HepG2 (cell line): ENCODE results near the gene SRP68. TPM values are rescaled to one million over a fixed set of nuclear protein-coding genes. Genes with fewer than 3 reads are reported as not detected.

ENCODE experiments used
- ARHGAP35 ChIP-seq: sonication (generic); formaldehyde crosslinking; IDR thresholded peaks from 2 replicates; pipeline ENCODE4 v1.9.0; 2022; ENCODE audit warnings: mild to moderate bottlenecking, inconsistent platforms, moderate library complexity, missing genetic modification reagents, borderline replicate concordance
- BRCA1 ChIP-seq: sonication (generic); formaldehyde crosslinking; IDR thresholded peaks from 2 replicates; pipeline ENCODE4 v1.4.0; 2020; ENCODE audit warnings: missing genetic modification reagents
- CEBPG ChIP-seq: IDR thresholded peaks from 2 replicates; pipeline ENCODE4 v1.6.1; 2016
- KDM5B ChIP-seq: sonication (generic); formaldehyde crosslinking; IDR thresholded peaks from 2 replicates; pipeline ENCODE4 v1.4.0; 2020; ENCODE audit warnings: missing genetic modification reagents, mild to moderate bottlenecking, borderline replicate concordance
- KLF12 ChIP-seq: sonication (generic); formaldehyde crosslinking; IDR thresholded peaks from 2 replicates; pipeline ENCODE4 v1.4.0; 2020; ENCODE audit warnings: missing genetic modification reagents, borderline replicate concordance
- MXI1 ChIP-seq: IDR thresholded peaks from 3 replicates; pipeline ENCODE4 v1.6.1; 2012; ENCODE audit warnings: low read depth, low read length, inconsistent platforms, borderline replicate concordance
- NBN ChIP-seq: fragments of 450-650 bp; conservative IDR thresholded peaks from 2 replicates; pipeline ENCODE4 v1.6.1; 2017
- NFE2L2 ChIP-seq: fragments of 150-350 bp; IDR thresholded peaks from 2 replicates; pipeline ENCODE4 v1.6.1; 2014; ENCODE audit warnings: low read length
- PLRG1 ChIP-seq: fragments of 450-650 bp; conservative IDR thresholded peaks from 2 replicates; pipeline ENCODE4 v1.6.1; 2016
- RAD51 ChIP-seq: fragments of 450-650 bp; IDR thresholded peaks from 2 replicates; pipeline ENCODE4 v1.6.1; 2016; ENCODE audit warnings: borderline replicate concordance
- SP140L ChIP-seq: sonication (generic); formaldehyde crosslinking; IDR thresholded peaks from 2 replicates; pipeline ENCODE4 v1.4.0; 2020; ENCODE audit warnings: missing genetic modification reagents, borderline replicate concordance
- TSC22D2 ChIP-seq: sonication (generic); formaldehyde crosslinking; IDR thresholded peaks from 2 replicates; pipeline ENCODE4 v1.5.1; 2020; ENCODE audit warnings: missing genetic modification reagents, mild to moderate bottlenecking, borderline replicate concordance
- ZBTB7B ChIP-seq: sonication (generic); formaldehyde crosslinking; IDR thresholded peaks from 2 replicates; pipeline ENCODE4 v1.4.0; 2020; ENCODE audit warnings: missing genetic modification reagents
- ZFP36L1 ChIP-seq: sonication (generic); formaldehyde crosslinking; IDR thresholded peaks from 2 replicates; pipeline ENCODE4 v1.8.0; 2022; ENCODE audit warnings: mild to moderate bottlenecking, missing genetic modification reagents, moderate library complexity
- ZNF740 ChIP-seq: sonication (generic); formaldehyde crosslinking; IDR thresholded peaks from 2 replicates; pipeline ENCODE4 v1.4.0; 2020; ENCODE audit warnings: missing genetic modification reagents
- polyA plus RNA-seq, 8 experiments: library from polyadenylated mRNA; depleted of rRNA in 3 of 8; stranded (reverse) in 7 of 8; unstranded in 1 of 8; fragments of >200 nt; fragmentation: Illumina TruSeq in 4 of 8; extraction: Trizol in 4 of 8; gene quantifications; 2 replicates each; pipeline versions ENCODE4 v1.2.1 to v1.2.3, GENCODE V29; 2011 to 2016; ENCODE audit warnings: low read depth in 4 of 8, missing spikeins in 1 of 8, mixed read lengths in 1 of 8; ENCODE audit not compliant: insufficient read depth in 1 of 8
- total RNA-seq, 5 experiments: library from RNA; depleted of rRNA; stranded (reverse); fragments of >200 nt; fragmentation: Illumina TruSeq; extraction: Trizol; gene quantifications; 2 replicates each; pipeline ENCODE4 v1.2.3, GENCODE V29; 2016; ENCODE audit warnings: low read depth in 1 of 5
- TF ChIP-seq, protein P1 (sequence below): IDR thresholded peaks from 2 replicates; pipeline ENCODE4 v1.4.0; 2020; ENCODE audit warnings: mild to moderate bottlenecking, missing genetic modification reagents
- TF ChIP-seq, protein P2 (sequence below): sonication (generic); formaldehyde crosslinking; IDR thresholded peaks from 2 replicates; pipeline ENCODE4 v1.4.0; 2020; ENCODE audit warnings: mild to moderate bottlenecking, missing genetic modification reagents
- TF ChIP-seq, protein P3 (sequence below): sonication (generic); formaldehyde crosslinking; IDR thresholded peaks from 2 replicates; pipeline ENCODE4 v1.8.1; 2023; ENCODE audit warnings: mild to moderate bottlenecking, moderate library complexity, missing genetic modification reagents
- TF ChIP-seq, protein P4 (sequence below): sonication (generic); formaldehyde crosslinking; IDR thresholded peaks from 2 replicates; pipeline ENCODE4 v1.8.0; 2022; ENCODE audit warnings: missing genetic modification reagents, low read depth, mild to moderate bottlenecking, borderline replicate concordance
- TF ChIP-seq, protein P5 (sequence below): sonication (generic); formaldehyde crosslinking; IDR thresholded peaks from 2 replicates; pipeline ENCODE4 v1.8.0; 2022; ENCODE audit warnings: missing genetic modification reagents, mild to moderate bottlenecking, borderline replicate concordance

Gene SRP68
- total and polyA plus RNA-seq, 2 of the 13 experiments (the other 11 are each of a cell fraction or from before 2014, with no cell fraction given) = 39.8 to 74.3 TPM

- TF ChIP-seq, protein P1, sequence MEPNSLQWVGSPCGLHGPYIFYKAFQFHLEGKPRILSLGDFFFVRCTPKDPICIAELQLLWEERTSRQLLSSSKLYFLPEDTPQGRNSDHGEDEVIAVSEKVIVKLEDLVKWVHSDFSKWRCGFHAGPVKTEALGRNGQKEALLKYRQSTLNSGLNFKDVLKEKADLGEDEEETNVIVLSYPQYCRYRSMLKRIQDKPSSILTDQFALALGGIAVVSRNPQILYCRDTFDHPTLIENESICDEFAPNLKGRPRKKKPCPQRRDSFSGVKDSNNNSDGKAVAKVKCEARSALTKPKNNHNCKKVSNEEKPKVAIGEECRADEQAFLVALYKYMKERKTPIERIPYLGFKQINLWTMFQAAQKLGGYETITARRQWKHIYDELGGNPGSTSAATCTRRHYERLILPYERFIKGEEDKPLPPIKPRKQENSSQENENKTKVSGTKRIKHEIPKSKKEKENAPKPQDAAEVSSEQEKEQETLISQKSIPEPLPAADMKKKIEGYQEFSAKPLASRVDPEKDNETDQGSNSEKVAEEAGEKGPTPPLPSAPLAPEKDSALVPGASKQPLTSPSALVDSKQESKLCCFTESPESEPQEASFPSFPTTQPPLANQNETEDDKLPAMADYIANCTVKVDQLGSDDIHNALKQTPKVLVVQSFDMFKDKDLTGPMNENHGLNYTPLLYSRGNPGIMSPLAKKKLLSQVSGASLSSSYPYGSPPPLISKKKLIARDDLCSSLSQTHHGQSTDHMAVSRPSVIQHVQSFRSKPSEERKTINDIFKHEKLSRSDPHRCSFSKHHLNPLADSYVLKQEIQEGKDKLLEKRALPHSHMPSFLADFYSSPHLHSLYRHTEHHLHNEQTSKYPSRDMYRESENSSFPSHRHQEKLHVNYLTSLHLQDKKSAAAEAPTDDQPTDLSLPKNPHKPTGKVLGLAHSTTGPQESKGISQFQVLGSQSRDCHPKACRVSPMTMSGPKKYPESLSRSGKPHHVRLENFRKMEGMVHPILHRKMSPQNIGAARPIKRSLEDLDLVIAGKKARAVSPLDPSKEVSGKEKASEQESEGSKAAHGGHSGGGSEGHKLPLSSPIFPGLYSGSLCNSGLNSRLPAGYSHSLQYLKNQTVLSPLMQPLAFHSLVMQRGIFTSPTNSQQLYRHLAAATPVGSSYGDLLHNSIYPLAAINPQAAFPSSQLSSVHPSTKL = peak; percentile 95
- TF ChIP-seq PLRG1 = no peak
- TF ChIP-seq SP140L (CRISPR knock-in tag) = no peak
- peak; percentile 74 for TF ChIP-seq CEBPG (CRISPR knock-in tag)
- TF ChIP-seq, protein P2, sequence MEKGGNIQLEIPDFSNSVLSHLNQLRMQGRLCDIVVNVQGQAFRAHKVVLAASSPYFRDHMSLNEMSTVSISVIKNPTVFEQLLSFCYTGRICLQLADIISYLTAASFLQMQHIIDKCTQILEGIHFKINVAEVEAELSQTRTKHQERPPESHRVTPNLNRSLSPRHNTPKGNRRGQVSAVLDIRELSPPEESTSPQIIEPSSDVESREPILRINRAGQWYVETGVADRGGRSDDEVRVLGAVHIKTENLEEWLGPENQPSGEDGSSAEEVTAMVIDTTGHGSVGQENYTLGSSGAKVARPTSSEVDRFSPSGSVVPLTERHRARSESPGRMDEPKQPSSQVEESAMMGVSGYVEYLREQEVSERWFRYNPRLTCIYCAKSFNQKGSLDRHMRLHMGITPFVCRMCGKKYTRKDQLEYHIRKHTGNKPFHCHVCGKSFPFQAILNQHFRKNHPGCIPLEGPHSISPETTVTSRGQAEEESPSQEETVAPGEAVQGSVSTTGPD (CRISPR knock-in tag) = peak; percentile 11; the same call in 1 of the 2 replicates
- no peak; the same call in 1 of the 2 replicates for TF ChIP-seq ARHGAP35 (CRISPR knock-in tag)
- peak; percentile 90; the same call in 1 of the 2 replicates for TF ChIP-seq KLF12 (CRISPR knock-in tag)
- TF ChIP-seq MXI1 = peak; percentile 91; the same call in 1 of the 3 replicates
- TF ChIP-seq, protein P3, sequence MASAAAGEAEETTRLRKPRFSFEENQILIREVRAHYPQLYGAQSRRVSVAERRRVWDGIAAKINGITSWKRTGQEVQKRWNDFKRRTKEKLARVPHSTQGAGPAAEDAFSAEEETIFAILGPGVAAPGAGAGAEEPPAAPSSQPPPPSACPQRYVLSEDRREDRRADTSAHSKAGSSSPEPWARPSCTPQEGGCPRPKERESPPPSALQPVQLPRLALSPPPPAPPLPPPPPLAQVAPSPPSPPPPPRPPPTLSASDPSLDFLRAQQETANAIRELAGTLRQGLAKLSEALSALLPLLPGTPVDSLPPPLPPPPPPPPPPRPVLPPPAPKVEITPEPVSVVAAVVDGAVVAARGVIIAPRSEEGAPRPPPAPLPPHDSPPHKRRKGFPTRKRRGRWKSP (CRISPR knock-in tag) = no peak
- TF ChIP-seq ZNF740 (CRISPR knock-in tag) = 0 out of 2 replicates have a peak, but pooled peaks have one; percentile 44
- peak; percentile 15; the same call in 1 of the 2 replicates for TF ChIP-seq ZFP36L1 (CRISPR knock-in tag)
- TF ChIP-seq NBN = 0 out of 2 replicates have a peak, but pooled peaks have one; percentile 34
- peak; percentile 64; the same call in 1 of the 2 replicates for TF ChIP-seq KDM5B
- TF ChIP-seq TSC22D2 (CRISPR knock-in tag) = 0 out of 2 replicates have a peak, but pooled peaks have one; percentile 67
- peak; percentile 30; the same call in 1 of the 2 replicates for TF ChIP-seq ZBTB7B
- TF ChIP-seq RAD51 = no peak
- no peak for TF ChIP-seq NFE2L2
- peak; percentile 87; the same call in 1 of the 2 replicates for TF ChIP-seq BRCA1 (CRISPR knock-in tag)
- TF ChIP-seq, protein P4, sequence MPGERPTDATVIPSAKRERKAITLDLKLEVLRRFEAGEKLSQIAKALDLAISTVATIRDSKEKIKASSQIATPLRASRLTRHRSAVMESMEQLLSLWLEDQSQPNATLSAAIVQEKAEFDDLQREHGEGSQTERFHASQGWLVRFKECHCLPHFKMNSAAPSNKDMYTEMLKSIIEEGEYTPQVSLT (CRISPR knock-in tag) = no peak
- TF ChIP-seq, protein P5, sequence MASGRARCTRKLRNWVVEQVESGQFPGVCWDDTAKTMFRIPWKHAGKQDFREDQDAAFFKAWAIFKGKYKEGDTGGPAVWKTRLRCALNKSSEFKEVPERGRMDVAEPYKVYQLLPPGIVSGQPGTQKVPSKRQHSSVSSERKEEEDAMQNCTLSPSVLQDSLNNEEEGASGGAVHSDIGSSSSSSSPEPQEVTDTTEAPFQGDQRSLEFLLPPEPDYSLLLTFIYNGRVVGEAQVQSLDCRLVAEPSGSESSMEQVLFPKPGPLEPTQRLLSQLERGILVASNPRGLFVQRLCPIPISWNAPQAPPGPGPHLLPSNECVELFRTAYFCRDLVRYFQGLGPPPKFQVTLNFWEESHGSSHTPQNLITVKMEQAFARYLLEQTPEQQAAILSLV = no peak; the same call in 1 of the 2 replicates
Measured at GRCh38 chr17:75996665-75997590, 75.4 kb downstream of the SRP68 start (continued).
